Measurements from ENCODE around the gene SGCD.

SGCD gene

DNA sequence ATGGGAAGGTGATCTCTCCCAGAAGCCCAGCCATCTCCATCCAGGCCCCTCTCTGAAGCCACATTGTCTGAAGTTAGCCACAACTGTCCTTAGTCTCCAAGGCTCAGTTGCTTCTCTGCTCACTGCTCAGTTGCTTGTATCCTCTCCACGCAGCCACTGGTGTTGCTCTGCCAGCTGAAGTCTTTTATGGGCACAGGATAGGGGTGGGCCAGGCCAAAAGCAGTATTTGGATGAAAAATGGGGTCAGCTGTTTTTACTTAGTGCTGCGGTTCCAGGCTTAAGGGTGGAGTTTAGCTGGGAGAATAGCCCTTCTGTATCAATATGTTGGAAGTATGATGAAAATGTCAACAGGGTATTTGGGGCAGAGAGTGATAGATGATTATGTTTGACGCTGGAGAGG is 354.3 kb downstream of the SGCD start:
- Histone ChIP-seq H3K9ac (ENCODE audit: low read depth, low read length, poor library complexity) (no peak overlapping the region), H2BK15ac (ENCODE audit: low read length) (no peak overlapping the region), H3K4me2 (ENCODE audit: insufficient read depth, low read length, poor library complexity, severe bottlenecking) (no peak overlapping the region), H3K4me1 (ENCODE audit: control insufficient read depth in 2 of 2, insufficient read depth in 1 of 2, low read depth in 1 of 2, low read length in 2 of 2) (peaks cover 0 to under 1% of the 10 kb centered on the region in 2 donors), H3K4ac (ENCODE audit: low read length) (no peak overlapping the region), H4K91ac (ENCODE audit: low read depth, low read length, poor library complexity) (no peak overlapping the region), H2AFZ (ENCODE audit: low read length) (no peak overlapping the region), H4K8ac (ENCODE audit: low read depth, low read length) (no peak overlapping the region), H3K36me3 (replicated peaks in 1 of 2; ENCODE audit: control insufficient read depth in 2 of 2, insufficient read depth in 2 of 2, low read length in 2 of 2) (no peaks in the 10 kb centered on the region), H3K27me3 (ENCODE audit: control insufficient read depth in 3 of 3, insufficient read depth in 3 of 3, low read depth in 1 of 3, low read length in 3 of 3) (no peaks in the 10 kb centered on the region), H2AK5ac (ENCODE audit: low read depth, low read length) (no peak overlapping the region), H3K27ac (replicated peaks; ENCODE audit: low read length) (no peak overlapping the region), H3K9me3 (replicated peaks in 1 of 2; ENCODE audit: control insufficient read depth in 2 of 2, insufficient read depth in 1 of 2, low read depth in 1 of 2, low read length in 2 of 2) (no peaks in the 10 kb centered on the region), H2BK5ac (ENCODE audit: low read length) (no peak overlapping the region), H3K14ac (ENCODE audit: low read length) (no peak overlapping the region), H2BK12ac (ENCODE audit: low read length) (no peak overlapping the region), H3K79me1 (ENCODE audit: low read depth, low read length) (no peaks in the 10 kb centered on the region), H3K18ac (ENCODE audit: low read length) (no peak overlapping the region), H2BK120ac (ENCODE audit: low read depth, low read length) (no peak overlapping the region), H3K23ac (ENCODE audit: low read depth, low read length, poor library complexity) (no peak overlapping the region), H3K4me3 (ENCODE audit: low read length in 2 of 2) (no peak overlapping the region)
- DNase-seq (ENCODE audit: low spot score), result no peak
- WGBS, 2 donors (ENCODE audit: extremely low coverage in 2 of 2, insufficient read length in 2 of 2, insufficient replicate concordance in 1 of 2), result no CpG with 5 or more reads among the region's 3 CpGs

- no peak overlapping the region for H3K4me3 ChIP-seq (ENCODE audit: low read length in 2 of 2)
- no peak for DNase-seq (ENCODE audit: low spot score)
Measured at GRCh38 chr5:156682971-156683370, 356.0 kb downstream of the SGCD start.

GRCh38 chr5:156683509-156683908 is 356.5 kb downstream of the SGCD start:
- Histone ChIP-seq H3K27me3 (ENCODE audit: control insufficient read depth in 3 of 3, insufficient read depth in 3 of 3, low read depth in 1 of 3, low read length in 3 of 3) (peaks cover 0 to 3% (median 0%) of the 10 kb centered on the region in 3 experiments), H2BK15ac (ENCODE audit: low read length) (no peak overlapping the region), H3K4ac (ENCODE audit: low read length) (no peak overlapping the region), H3K18ac (ENCODE audit: low read length) (no peak overlapping the region), H2AFZ (ENCODE audit: low read length) (no peak overlapping the region), H3K36me3 (replicated peaks in 1 of 2; ENCODE audit: control insufficient read depth in 2 of 2, insufficient read depth in 2 of 2, low read length in 2 of 2) (no peaks in the 10 kb centered on the region), H4K91ac (ENCODE audit: low read depth, low read length, poor library complexity) (no peak overlapping the region), H3K9ac (ENCODE audit: low read depth, low read length, poor library complexity) (no peak overlapping the region), H2BK12ac (ENCODE audit: low read length) (no peak overlapping the region), H2BK5ac (ENCODE audit: low read length) (no peak overlapping the region), H3K27ac (replicated peaks; ENCODE audit: low read length) (no peak overlapping the region), H4K8ac (ENCODE audit: low read depth, low read length) (no peak overlapping the region), H2BK120ac (ENCODE audit: low read depth, low read length) (no peak overlapping the region), H3K4me2 (ENCODE audit: insufficient read depth, low read length, poor library complexity, severe bottlenecking) (no peak overlapping the region), H3K79me1 (ENCODE audit: low read depth, low read length) (no peaks in the 10 kb centered on the region), H2AK5ac (ENCODE audit: low read depth, low read length) (no peak overlapping the region), H3K9me3 (replicated peaks in 1 of 2; ENCODE audit: control insufficient read depth in 2 of 2, insufficient read depth in 1 of 2, low read depth in 1 of 2, low read length in 2 of 2) (no peaks in the 10 kb centered on the region), H3K14ac (ENCODE audit: low read length) (no peak overlapping the region), H3K4me3 (ENCODE audit: low read length in 2 of 2) (no peak overlapping the region), H3K23ac (ENCODE audit: low read depth, low read length, poor library complexity) (no peak overlapping the region), H3K4me1 (ENCODE audit: control insufficient read depth in 2 of 2, insufficient read depth in 1 of 2, low read depth in 1 of 2, low read length in 2 of 2) (peaks cover 0 to 2% of the 10 kb centered on the region in 2 donors)
- DNase-seq (ENCODE audit: low spot score), result no peak
- WGBS, 2 donors (ENCODE audit: extremely low coverage in 2 of 2, insufficient read length in 2 of 2, insufficient replicate concordance in 1 of 2), result no CpG with 5 or more reads among the region's 1 CpG

More at GRCh38 chr5:156682971-156683370, 356.0 kb downstream of the SGCD start:
- peaks cover 0 to 3% (median 0%) of the 10 kb centered on the region in 3 experiments for H3K27me3 ChIP-seq (ENCODE audit: control insufficient read depth in 3 of 3, insufficient read depth in 3 of 3, low read depth in 1 of 3, low read length in 3 of 3)
- H3K4me2 ChIP-seq (ENCODE audit: insufficient read depth, low read length, poor library complexity, severe bottlenecking), result no peak overlapping the region
- no peak overlapping the region for H3K27ac ChIP-seq (replicated peaks; ENCODE audit: low read length)
- no peak overlapping the region for H3K14ac ChIP-seq (ENCODE audit: low read length)
- no peaks in the 10 kb centered on the region for H3K79me1 ChIP-seq (ENCODE audit: low read depth, low read length)
- no peaks in the 10 kb centered on the region for H3K36me3 ChIP-seq (replicated peaks in 1 of 2; ENCODE audit: control insufficient read depth in 2 of 2, insufficient read depth in 2 of 2, low read length in 2 of 2)
- no peak overlapping the region for H2AK5ac ChIP-seq (ENCODE audit: low read depth, low read length)
- H3K9ac ChIP-seq (ENCODE audit: low read depth, low read length, poor library complexity), result no peak overlapping the region
- H2AFZ ChIP-seq (ENCODE audit: low read length), result no peak overlapping the region
- no peak overlapping the region for H4K91ac ChIP-seq (ENCODE audit: low read depth, low read length, poor library complexity)
- no peak overlapping the region for H3K23ac ChIP-seq (ENCODE audit: low read depth, low read length, poor library complexity)
- H3K9me3 ChIP-seq (replicated peaks in 1 of 2; ENCODE audit: control insufficient read depth in 2 of 2, insufficient read depth in 1 of 2, low read depth in 1 of 2, low read length in 2 of 2), result no peaks in the 10 kb centered on the region
- peaks cover 0 to 2% of the 10 kb centered on the region in 2 donors for H3K4me1 ChIP-seq (ENCODE audit: control insufficient read depth in 2 of 2, insufficient read depth in 1 of 2, low read depth in 1 of 2, low read length in 2 of 2)
- no peak overlapping the region for H2BK5ac ChIP-seq (ENCODE audit: low read length)
- no CpG with 5 or more reads among the region's 2 CpGs for WGBS, 2 donors (ENCODE audit: extremely low coverage in 2 of 2, insufficient read length in 2 of 2, insufficient replicate concordance in 1 of 2)
- no peak overlapping the region for H2BK120ac ChIP-seq (ENCODE audit: low read depth, low read length)
- no peak overlapping the region for H2BK15ac ChIP-seq (ENCODE audit: low read length)
- no peak overlapping the region for H3K4ac ChIP-seq (ENCODE audit: low read length)
- no peak overlapping the region for H3K18ac ChIP-seq (ENCODE audit: low read length)
- H2BK12ac ChIP-seq (ENCODE audit: low read length), result no peak overlapping the region
- H4K8ac ChIP-seq (ENCODE audit: low read depth, low read length), result no peak overlapping the region

- Histone ChIP-seq H3K79me1 (ENCODE audit: low read depth, low read length) (no peaks in the 10 kb centered on the region), H4K8ac (ENCODE audit: low read depth, low read length) (no peak overlapping the region), H3K4ac (ENCODE audit: low read length) (no peak overlapping the region), H2AK5ac (ENCODE audit: low read depth, low read length) (no peak overlapping the region), H3K36me3 (replicated peaks in 1 of 2; ENCODE audit: control insufficient read depth in 2 of 2, insufficient read depth in 2 of 2, low read length in 2 of 2) (no peaks in the 10 kb centered on the region), H3K4me2 (ENCODE audit: insufficient read depth, low read length, poor library complexity, severe bottlenecking) (no peak overlapping the region), H3K14ac (ENCODE audit: low read length) (no peak overlapping the region), H2AFZ (ENCODE audit: low read length) (no peak overlapping the region), H3K9ac (ENCODE audit: low read depth, low read length, poor library complexity) (no peak overlapping the region), H2BK12ac (ENCODE audit: low read length) (no peak overlapping the region), H3K18ac (ENCODE audit: low read length) (no peak overlapping the region), H2BK15ac (ENCODE audit: low read length) (no peak overlapping the region), H3K27me3 (ENCODE audit: control insufficient read depth in 3 of 3, insufficient read depth in 3 of 3, low read depth in 1 of 3, low read length in 3 of 3) (peaks cover 0 to 8% (median 0%) of the 10 kb centered on the region in 3 experiments), H3K27ac (replicated peaks; ENCODE audit: low read length) (no peak overlapping the region), H2BK120ac (ENCODE audit: low read depth, low read length) (no peak overlapping the region), H3K9me3 (replicated peaks in 1 of 2; ENCODE audit: control insufficient read depth in 2 of 2, insufficient read depth in 1 of 2, low read depth in 1 of 2, low read length in 2 of 2) (no peaks in the 10 kb centered on the region), H3K23ac (ENCODE audit: low read depth, low read length, poor library complexity) (no peak overlapping the region), H3K4me3 (ENCODE audit: low read length in 2 of 2) (no peak overlapping the region), H3K4me1 (ENCODE audit: control insufficient read depth in 2 of 2, insufficient read depth in 1 of 2, low read depth in 1 of 2, low read length in 2 of 2) (peaks cover 0 to 2% of the 10 kb centered on the region in 2 donors), H2BK5ac (ENCODE audit: low read length) (no peak overlapping the region), H4K91ac (ENCODE audit: low read depth, low read length, poor library complexity) (no peak overlapping the region)
- WGBS, 2 donors (ENCODE audit: extremely low coverage in 2 of 2, insufficient read length in 2 of 2, insufficient replicate concordance in 1 of 2), result no CpG with 5 or more reads among the region's 2 CpGs
- DNase-seq (ENCODE audit: low spot score), result no peak
Measured at GRCh38 chr5:156684216-156684615, 357.3 kb downstream of the SGCD start.

All from neuronal stem cell (in vitro differentiated cells).